ENCODE measurements around the gene NBPF26.
"Not testable (repeated sequence)": the region's sequence is repeated elsewhere in the genome, so short reads cannot be mapped to it uniquely, and the experiment has no call there.

- peak; percentile 19 for TF ChIP-seq CTCF (IDR thresholded peaks at IDR 0.05; ENCODE audit: low read depth, low read length)
- not testable (repeated sequence) for TF ChIP-seq EZH2phosphoT487 (IDR thresholded peaks at IDR 0.05; ENCODE audit: low read depth)
These were observed 81.7 kb downstream of the NBPF26 start for GRCh38 chr1:120805452-120805851.
